Esophagus muscularis mucosa (tissue), 4 donors: Measurements from ENCODE around the gene MED13L.

Experiments used
- EP300 ChIP-seq: sonication (generic); formaldehyde crosslinking; IDR thresholded peaks from one replicate; pipeline ENCODE4 v1.6.1; 2017; ENCODE audit warnings: antibody characterized with exemption
- POLR2A ChIP-seq: fragments of 450-650 bp; IDR thresholded peaks from one replicate; pipeline ENCODE4 v1.6.1; 2017; ENCODE audit warnings: antibody characterized with exemption, moderate library complexity, mild to moderate bottlenecking, low read depth
- POLR2AphosphoS5 ChIP-seq, 2 donors: sonication (generic); formaldehyde crosslinking; IDR thresholded peaks; one replicate each; pipeline ENCODE4 v1.6.1; 2017; ENCODE audit warnings: antibody characterized with exemption in 2 of 2
- TF ChIP-seq, protein P1 (sequence below), 3 experiments: fragments of 200-600 bp in 2 of 3; fragments of 450-650 bp in 1 of 3; sonication (generic) in 2 of 3; IDR thresholded peaks; one replicate each; pipeline ENCODE4 v1.5.1; 2017 to 2019; ENCODE audit warnings: antibody characterized with exemption in 3 of 3, mild to moderate bottlenecking in 2 of 3, moderate library complexity in 1 of 3

DNA sequence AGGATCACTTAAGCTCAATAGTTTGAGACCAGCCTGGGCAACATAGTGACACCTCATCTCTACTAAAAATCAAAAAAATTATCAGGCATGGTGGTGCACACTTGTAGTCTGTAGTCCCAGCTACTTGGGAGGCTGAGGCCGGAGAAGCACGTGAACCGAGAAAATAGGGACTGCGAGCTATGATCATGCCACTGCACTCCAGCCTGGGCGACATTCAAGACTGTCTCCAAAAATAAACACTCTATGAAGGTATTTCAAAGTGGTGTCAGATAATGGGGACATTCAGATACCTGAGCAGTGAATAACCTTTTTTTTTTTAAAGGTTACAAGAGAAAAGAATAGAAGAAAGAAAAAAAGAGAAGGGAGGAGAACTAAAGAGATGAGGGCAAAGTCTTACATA, 98.1 kb downstream of the MED13L start:
- TF ChIP-seq POLR2A: no peak
- no peak for TF ChIP-seq POLR2AphosphoS5 (IDR thresholded peaks at IDR 0.05)
- TF ChIP-seq, protein P1, sequence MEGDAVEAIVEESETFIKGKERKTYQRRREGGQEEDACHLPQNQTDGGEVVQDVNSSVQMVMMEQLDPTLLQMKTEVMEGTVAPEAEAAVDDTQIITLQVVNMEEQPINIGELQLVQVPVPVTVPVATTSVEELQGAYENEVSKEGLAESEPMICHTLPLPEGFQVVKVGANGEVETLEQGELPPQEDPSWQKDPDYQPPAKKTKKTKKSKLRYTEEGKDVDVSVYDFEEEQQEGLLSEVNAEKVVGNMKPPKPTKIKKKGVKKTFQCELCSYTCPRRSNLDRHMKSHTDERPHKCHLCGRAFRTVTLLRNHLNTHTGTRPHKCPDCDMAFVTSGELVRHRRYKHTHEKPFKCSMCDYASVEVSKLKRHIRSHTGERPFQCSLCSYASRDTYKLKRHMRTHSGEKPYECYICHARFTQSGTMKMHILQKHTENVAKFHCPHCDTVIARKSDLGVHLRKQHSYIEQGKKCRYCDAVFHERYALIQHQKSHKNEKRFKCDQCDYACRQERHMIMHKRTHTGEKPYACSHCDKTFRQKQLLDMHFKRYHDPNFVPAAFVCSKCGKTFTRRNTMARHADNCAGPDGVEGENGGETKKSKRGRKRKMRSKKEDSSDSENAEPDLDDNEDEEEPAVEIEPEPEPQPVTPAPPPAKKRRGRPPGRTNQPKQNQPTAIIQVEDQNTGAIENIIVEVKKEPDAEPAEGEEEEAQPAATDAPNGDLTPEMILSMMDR (IDR thresholded peaks at IDR 0.05): no peak
- no peak for TF ChIP-seq EP300
